Prostate gland (tissue), 2 donors: ENCODE measurements around the gene XBP1. TPM values are rescaled to one million over a fixed set of nuclear protein-coding genes. Genes with fewer than 3 reads are reported as not detected.
"Not testable (repeated sequence)": the region's sequence is repeated elsewhere in the genome, so short reads cannot be mapped to it uniquely, and the experiment has no call there.

Experiments
- DNase-seq: peaks from one replicate; pipeline ENCODE4 v3.0.0-alpha.2; 2019; ENCODE audit warnings: low spot score
- H3K27ac ChIP-seq, 2 donors: fragments of 200-600 bp; sonication (generic); 2 replicates each; pipeline ENCODE4 v1.5.1; 2017 to 2019
- H3K27me3 ChIP-seq: fragments of 200-600 bp; sonication (generic); replicated peaks from 2 replicates; pipeline ENCODE4 v1.5.1; 2019; ENCODE audit not compliant: insufficient read depth
- H3K36me3 ChIP-seq, 2 donors: fragments of 200-600 bp; sonication (generic); 1 replicate in 1 of 2; 2 replicates in 1 of 2; pipeline versions ENCODE4 v1.5.1 to v1.8.1; 2017 to 2019
- H3K4me1 ChIP-seq: fragments of 200-600 bp; sonication (generic); replicated peaks from 2 replicates; pipeline ENCODE4 v1.5.1; 2019
- H3K4me3 ChIP-seq, 2 donors: fragments of 200-600 bp; sonication (generic); 2 replicates each; pipeline ENCODE4 v1.5.1; 2017 to 2019
- H3K9me3 ChIP-seq: fragments of 200-600 bp; sonication (generic); 2 replicates; pipeline ENCODE4 v1.5.1; 2017
- CTCF ChIP-seq, 4 experiments: fragments of 200-600 bp in 2 of 4; fragments of 450-650 bp in 2 of 4; sonication (generic) in 2 of 4; IDR thresholded peaks; 1 replicate in 3 of 4; 2 replicates in 1 of 4; pipeline ENCODE4 v1.5.1; 2016 to 2019; ENCODE audit warnings: antibody characterized with exemption in 4 of 4, mild to moderate bottlenecking in 2 of 4, moderate library complexity in 2 of 4
- POLR2A ChIP-seq: fragments of 450-650 bp; IDR thresholded peaks from one replicate; pipeline ENCODE4 v1.6.1; 2016; ENCODE audit warnings: antibody characterized with exemption, mild to moderate bottlenecking
- POLR2AphosphoS5 ChIP-seq: sonication (generic); formaldehyde crosslinking; IDR thresholded peaks from one replicate; pipeline ENCODE4 v1.6.1; 2017; ENCODE audit warnings: antibody characterized with exemption
- WGBS: methylation state at CpG from one replicate; pipeline ENCODE4 v1.1.5; 2018; 5-methylcytosine and 5-hydroxymethylcytosine counted together
- intact Hi-C: fragments of 100-400 bp; cut with DNase I; formaldehyde crosslinking; loops from one replicate; pipeline ENCODE4 v1.14.2; 2022
- total RNA-seq, 2 donors: library from RNA; depleted of rRNA; stranded (reverse); fragments of >200 nt; gene quantifications; one replicate each; pipeline ENCODE4 v1.1.0, GENCODE V29; 2016

Gene XBP1
- 100 to 1,000 TPM; 200 to 798 TPM for total RNA-seq

GRCh38 chr22:28800308-28801041 is at the start of gene XBP1:
XBP1 (minus strand) TSS chr22:28800569.
- TF ChIP-seq POLR2A, result peak; percentile 100
- TF ChIP-seq CTCF (IDR thresholded peaks at IDR 0.05), result peak in 2 of 4 experiments; percentile 5 to 29
- TF ChIP-seq POLR2AphosphoS5, result peak; percentile 93
- peak within 1 kb of the TSS; percentile 100 for H3K27ac ChIP-seq
- no peaks in the 10 kb centered on the region for H3K4me1 ChIP-seq
- peaks cover 4 to 14% of the 10 kb centered on the region in 2 donors for H3K36me3 ChIP-seq
- peak within 1 kb of the TSS; percentile 98 to 100 for H3K4me3 ChIP-seq
- intact Hi-C loops, result loop anchor here (1.0 kb wide), 1 partner anchor 59 kb away; the partner anchor contains the start of gene CHEK2
- peak; percentile 94 for DNase-seq
- WGBS, result under 1% methylated on average over 61 of the region's 78 CpGs
- H3K27me3 ChIP-seq, result no peaks in the 10 kb centered on the region
- H3K9me3 ChIP-seq, result no peaks in the 10 kb centered on the region

GRCh38 chr22:28846994-28847393 is 46.6 kb upstream of the XBP1 start:
- 96% methylated on average over 2 of the region's 2 CpGs for WGBS
- DNase-seq, result no peak
- TF ChIP-seq CTCF (IDR thresholded peaks at IDR 0.05) (no peak), POLR2AphosphoS5 (no peak), POLR2A (no peak)
- H3K27ac ChIP-seq, result no peak overlapping the region
- no peaks in the 10 kb centered on the region for H3K9me3 ChIP-seq
- H3K4me3 ChIP-seq, result no peak overlapping the region
- H3K36me3 ChIP-seq, result no peaks in the 10 kb centered on the region
- intact Hi-C loops, result no loop called here
- H3K4me1 ChIP-seq, result no peaks in the 10 kb centered on the region
- no peaks in the 10 kb centered on the region for H3K27me3 ChIP-seq

- intact Hi-C loops, H3K4me1 ChIP-seq, H3K36me3 ChIP-seq, H3K27ac ChIP-seq, H3K27me3 ChIP-seq, H3K4me3 ChIP-seq, H3K9me3 ChIP-seq, DNase-seq: not testable (repeated sequence)
- 90% methylated on average over 2 of the region's 2 CpGs for WGBS
These were observed 43.9 kb upstream of the XBP1 start for GRCh38 chr22:28844277-28844676.

GRCh38 chr22:28843633-28844032 is 43.3 kb upstream of the XBP1 start:
- no peak overlapping the region for H3K4me3 ChIP-seq

GRCh38 chr22:28841111-28841510 is 40.7 kb upstream of the XBP1 start:
- H3K27me3 ChIP-seq, result no peaks in the 10 kb centered on the region
- no peak for TF ChIP-seq POLR2AphosphoS5
- TF ChIP-seq CTCF (IDR thresholded peaks at IDR 0.05), result no peak
- no peak for TF ChIP-seq POLR2A
- H3K4me3 ChIP-seq, result no peak overlapping the region
- no peak for DNase-seq
- no peaks in the 10 kb centered on the region for H3K4me1 ChIP-seq
- 88% methylated on average over 5 of the region's 5 CpGs for WGBS
- no peaks in the 10 kb centered on the region for H3K9me3 ChIP-seq
- no peak overlapping the region for H3K27ac ChIP-seq
- intact Hi-C loops, result no loop called here
- no peaks in the 10 kb centered on the region for H3K36me3 ChIP-seq

More at GRCh38 chr22:28843633-28844032, 43.3 kb upstream of the XBP1 start:
- H3K27me3 ChIP-seq, result no peaks in the 10 kb centered on the region
- DNase-seq, result no peak
- WGBS, result 83% methylated on average over 2 of the region's 2 CpGs
- no peaks in the 10 kb centered on the region for H3K4me1 ChIP-seq
- no peaks in the 10 kb centered on the region for H3K9me3 ChIP-seq
- no peak overlapping the region for H3K27ac ChIP-seq
- no peaks in the 10 kb centered on the region for H3K36me3 ChIP-seq
- TF ChIP-seq POLR2A (no peak), POLR2AphosphoS5 (no peak)
- intact Hi-C loops, result no loop called here

GRCh38 chr22:28838971-28839370 is 38.6 kb upstream of the XBP1 start:
- TF ChIP-seq POLR2A (no peak), POLR2AphosphoS5 (no peak), CTCF (IDR thresholded peaks at IDR 0.05) (no peak)

More at GRCh38 chr22:28838971-28839370, 38.6 kb upstream of the XBP1 start:
- Histone ChIP-seq H3K4me1 (no peaks in the 10 kb centered on the region), H3K36me3 (no peaks in the 10 kb centered on the region), H3K9me3 (no peaks in the 10 kb centered on the region), H3K27ac (no peak overlapping the region), H3K4me3 (no peak overlapping the region), H3K27me3 (no peaks in the 10 kb centered on the region)
- no peak for DNase-seq
- 58% methylated on average over 5 of the region's 5 CpGs for WGBS
- intact Hi-C loops, result no loop called here
